ENCODE results near the gene MNDA.

Gene MNDA

DNA sequence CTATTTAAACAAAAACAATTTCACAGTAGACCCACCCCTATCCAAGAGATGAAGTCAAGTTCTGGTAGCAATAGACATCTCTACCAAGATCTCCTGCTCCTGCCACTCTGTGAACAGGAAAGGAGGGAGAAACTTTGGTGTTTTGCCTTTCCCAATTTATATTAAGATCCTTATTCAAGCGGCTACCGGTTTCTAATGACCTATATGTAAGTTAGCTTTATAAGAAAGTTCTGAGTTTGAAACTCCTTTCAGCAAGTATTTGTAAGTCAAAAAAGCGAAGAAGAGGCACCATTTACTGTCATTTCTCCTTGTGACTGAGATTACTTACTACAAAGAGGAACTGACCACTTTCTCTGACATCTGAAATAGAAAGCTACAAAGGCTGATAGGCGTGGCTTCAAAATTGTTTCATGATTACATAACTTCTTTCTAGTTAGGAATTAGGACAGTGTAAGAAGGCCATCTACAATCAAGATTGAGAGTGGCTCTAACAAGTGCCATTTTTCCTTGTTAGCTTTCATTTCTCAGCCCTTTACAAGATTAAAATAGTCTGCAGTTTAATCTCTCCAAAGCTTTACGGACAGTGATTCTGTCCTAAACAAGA lies at the start of gene MNDA:
MNDA (plus strand) TSS at position 448 of the 604 bp plus-strand sequence. CDS start 10,803 bp downstream, outside the sequence.
- DNase-seq (ENCODE audit: low read depth), result no peak

GRCh38 chr1:158793604-158794003 lies 37.5 kb upstream of the MNDA start:
- DNase-seq (ENCODE audit: low read depth), result no peak

DNA sequence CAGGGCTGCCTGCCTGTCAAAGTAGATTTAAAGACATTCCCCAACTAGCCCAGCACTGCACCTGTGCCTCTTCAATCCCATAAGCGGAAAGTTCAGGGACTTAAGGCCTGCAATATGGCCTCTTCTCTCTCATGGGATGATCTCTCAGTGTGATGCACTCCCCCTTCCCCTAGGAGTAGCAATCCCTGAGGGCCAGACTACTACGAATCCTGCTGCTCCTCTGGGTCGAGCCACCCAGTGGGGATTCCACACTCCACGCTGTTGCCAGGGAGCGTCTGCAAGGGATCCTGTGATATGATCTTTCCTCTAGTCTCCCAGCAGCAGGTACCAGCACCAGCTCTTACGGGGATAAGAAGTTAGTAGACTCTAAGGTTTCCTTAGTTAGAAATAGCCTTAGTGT lies 36.9 kb upstream of the MNDA start:
- no peak for DNase-seq (ENCODE audit: low read depth)

GRCh38 chr1:158798531-158798930 lies 32.6 kb upstream of the MNDA start:
- no peak for DNase-seq (ENCODE audit: low read depth)

- no peak for DNase-seq (ENCODE audit: low read depth)
Observed at GRCh38 chr1:158799689-158800088, 31.5 kb upstream of the MNDA start.

DNA sequence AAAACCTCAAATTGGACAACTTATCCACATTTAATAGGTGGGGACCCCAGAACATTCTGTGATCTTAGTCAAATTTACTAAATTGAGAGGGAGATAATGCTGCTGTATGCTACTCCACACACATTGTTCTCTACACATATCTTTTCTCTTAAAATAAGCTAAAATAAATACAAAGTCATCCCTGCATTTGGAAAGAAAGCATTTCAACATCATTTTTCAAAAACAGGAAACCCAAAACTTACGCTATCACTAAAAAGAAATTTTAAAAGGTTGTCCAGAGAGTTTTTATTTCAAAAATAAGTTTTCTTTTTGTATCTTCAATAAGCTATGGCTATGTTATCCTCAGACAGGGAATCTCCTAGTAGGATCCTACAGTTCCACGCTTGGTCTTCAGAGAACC lies 30.6 kb upstream of the MNDA start:
- DNase-seq (ENCODE audit: low read depth), result no peak

DNA sequence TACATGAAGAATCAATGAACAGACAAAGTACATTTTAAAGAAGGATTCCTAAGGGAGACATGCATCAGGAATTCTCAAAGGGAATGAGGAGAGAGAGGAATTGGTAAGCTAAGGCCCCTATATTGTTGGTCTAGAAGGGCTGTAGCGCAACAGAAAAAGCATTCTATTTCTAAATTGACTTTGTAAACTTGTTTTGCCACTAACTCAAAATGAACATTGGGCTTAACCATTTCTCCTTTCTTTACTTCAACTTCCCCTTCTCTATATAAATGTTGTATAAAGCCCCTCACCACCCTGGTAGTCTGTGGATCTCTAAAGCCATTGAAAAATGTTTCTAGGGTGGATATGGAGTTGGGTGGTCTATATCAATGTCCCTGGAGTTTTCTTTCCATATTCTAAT lies 29.8 kb upstream of the MNDA start:
- no peak for DNase-seq (ENCODE audit: low read depth)

GRCh38 chr1:158803678-158804077 lies 27.5 kb upstream of the MNDA start:
- DNase-seq (ENCODE audit: low read depth), result no peak

DNA sequence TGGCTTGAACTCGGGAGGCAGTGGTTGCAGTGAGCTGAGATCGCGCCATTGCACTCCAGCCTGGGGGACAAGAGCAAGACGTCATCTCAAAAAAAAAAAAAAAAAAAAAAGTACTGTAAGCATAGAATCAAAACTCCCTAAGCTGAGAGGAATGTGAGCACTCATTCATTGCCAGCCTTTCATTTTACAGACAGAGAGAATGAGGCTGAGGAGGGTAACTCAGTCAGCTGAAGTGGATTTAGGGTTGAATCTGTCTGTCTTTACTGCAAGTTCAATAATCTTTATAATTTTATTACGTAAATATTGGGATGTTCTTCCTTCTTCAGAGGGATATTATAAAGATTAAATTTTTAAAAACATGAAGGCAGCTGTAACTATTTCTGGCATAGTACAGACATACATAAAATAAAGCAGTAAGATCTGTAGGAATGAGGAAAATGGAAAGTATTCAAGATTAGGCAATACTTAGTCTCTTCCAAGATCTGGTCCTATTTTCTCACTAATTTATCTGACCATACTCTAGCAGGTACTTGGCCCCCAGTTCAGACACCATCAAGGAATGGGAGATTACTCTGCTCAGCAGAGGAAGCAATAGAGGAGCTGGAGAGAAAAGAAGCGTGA lies 24.1 kb upstream of the MNDA start:
- DNase-seq (ENCODE audit: low read depth), result no peak

DNA sequence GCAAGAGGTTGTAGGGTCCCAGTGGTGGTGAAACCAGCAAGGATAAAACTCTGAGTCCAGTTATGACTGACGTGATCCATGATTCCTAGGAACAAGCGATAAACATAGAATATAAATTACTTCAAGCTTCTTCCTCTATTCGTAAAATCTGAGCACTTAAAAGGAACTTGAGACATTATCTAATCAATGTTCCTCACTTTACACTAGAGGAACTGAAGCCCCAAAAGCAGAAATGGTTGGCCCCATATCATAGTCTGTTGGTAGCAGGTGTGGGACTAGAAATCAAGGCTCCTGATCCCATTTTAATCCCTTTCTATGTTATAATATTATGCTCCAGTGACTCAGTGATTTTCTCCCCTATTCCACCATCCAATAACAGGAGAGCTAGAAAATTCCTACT lies 21.9 kb upstream of the MNDA start:
- no peak for DNase-seq (ENCODE audit: low read depth)

GRCh38 chr1:158809862-158810261 lies 21.3 kb upstream of the MNDA start:
- DNase-seq (ENCODE audit: low read depth), result no peak

GRCh38 chr1:158810311-158810710 lies 20.8 kb upstream of the MNDA start:
- DNase-seq (ENCODE audit: low read depth), result no peak

- DNase-seq (ENCODE audit: low read depth), result no peak
Observed at GRCh38 chr1:158812336-158812735, 18.8 kb upstream of the MNDA start.

DNA sequence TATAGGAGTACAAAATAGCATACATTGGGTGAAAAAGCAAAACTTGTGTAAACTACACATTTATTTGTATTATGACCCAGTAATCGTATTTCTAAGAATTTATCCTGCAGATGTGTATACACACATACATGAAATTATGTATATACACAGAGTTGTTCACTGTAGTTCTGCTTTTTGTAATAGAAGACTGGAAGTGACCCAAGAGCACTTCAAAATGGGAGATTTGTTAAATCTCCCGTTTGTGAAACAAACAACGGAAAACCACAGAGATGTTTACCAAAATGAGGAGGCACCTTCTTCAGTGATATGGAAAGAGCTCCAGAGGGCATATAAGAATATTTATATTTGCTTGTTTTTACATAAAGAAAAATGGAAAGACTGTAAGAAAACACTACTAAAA lies 18.0 kb upstream of the MNDA start:
- no peak for DNase-seq (ENCODE audit: low read depth)

DNA sequence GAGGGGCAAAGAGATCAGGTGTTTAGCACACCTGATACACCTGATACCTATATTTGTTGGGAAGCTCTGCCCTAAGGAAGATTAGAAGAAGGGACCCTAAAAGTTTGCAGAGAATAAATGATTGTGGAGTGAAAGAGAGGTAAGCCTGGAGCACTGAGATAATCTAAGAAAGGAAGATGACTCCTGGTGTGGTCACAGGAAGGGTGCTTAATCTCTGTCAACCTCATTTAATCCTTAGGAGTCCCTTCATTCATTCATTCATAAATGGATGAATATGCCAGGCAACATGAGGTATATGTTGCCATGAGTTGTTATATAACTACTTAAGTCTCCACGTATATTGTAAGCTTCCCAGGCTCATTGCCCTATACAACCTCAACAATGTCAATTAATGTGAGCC lies 16.2 kb upstream of the MNDA start:
- no peak for DNase-seq (ENCODE audit: low read depth)

DNA sequence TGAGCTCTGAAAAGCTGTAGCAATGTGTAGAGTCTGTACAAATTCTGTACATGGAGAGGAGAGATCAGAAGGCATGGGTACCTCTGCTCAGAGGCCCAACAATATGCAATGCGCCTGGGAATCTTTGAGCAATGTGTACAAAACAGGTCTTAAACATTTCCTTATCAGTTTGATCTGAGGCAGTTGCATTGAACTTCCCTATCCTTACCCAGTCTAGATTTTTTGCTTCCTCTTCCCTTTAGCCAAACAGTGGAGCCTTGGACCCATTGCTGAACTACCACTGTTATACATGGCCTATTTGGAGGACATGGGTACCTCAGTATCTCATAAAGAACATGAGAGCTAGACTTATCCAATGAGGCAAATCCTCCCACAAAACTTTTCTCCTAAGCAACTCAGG lies 12.6 kb upstream of the MNDA start:
- no peak for DNase-seq (ENCODE audit: low read depth)

- no peak for DNase-seq (ENCODE audit: low read depth)
Observed at GRCh38 chr1:158818975-158819431, 12.1 kb upstream of the MNDA start.

DNA sequence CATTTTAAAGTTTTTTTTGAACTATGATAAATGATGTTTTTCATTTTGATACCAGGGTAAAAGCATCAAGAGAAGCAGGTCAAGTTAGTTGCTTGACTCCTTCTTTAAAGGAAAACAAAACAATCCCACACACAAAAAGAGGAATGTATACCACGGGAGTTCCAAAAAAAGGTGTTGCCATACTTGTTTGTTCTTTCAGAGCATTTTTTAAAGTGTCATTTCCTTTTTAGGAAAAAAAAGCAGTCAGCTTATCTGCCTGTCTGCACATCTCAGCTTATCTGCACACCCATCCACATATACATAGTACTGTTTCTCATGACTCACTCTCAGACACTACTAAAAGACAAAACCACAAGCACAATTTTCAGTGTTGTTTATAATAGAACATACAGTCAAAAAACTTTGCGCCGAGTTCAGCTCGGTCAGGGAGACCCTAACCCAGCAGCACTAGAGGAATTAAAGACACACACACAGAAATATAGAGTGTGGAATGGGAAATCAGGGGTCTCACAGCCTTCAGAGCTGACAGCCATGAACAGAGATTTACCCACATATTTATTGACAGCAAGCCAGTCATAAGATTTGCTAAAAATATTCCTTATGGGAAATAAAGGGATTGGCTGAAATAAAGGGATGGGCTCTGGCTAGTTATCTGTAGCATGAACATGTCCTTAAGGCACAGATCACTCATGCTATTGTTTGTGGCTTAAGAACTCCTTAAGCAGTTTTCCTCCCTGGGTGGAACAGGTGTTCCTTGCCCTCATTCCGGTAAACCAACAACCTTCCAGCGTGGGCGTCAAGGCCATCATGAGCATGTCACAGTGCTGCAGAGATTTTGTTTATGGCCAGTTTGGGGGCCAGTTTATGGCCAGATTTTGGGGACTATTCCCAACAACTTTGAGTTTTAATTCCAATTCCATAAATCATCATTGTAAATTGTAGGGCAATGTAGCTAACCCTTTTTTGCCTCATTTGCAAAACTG lies 11.4 kb upstream of the MNDA start:
- DNase-seq (ENCODE audit: low read depth), result no peak

DNA sequence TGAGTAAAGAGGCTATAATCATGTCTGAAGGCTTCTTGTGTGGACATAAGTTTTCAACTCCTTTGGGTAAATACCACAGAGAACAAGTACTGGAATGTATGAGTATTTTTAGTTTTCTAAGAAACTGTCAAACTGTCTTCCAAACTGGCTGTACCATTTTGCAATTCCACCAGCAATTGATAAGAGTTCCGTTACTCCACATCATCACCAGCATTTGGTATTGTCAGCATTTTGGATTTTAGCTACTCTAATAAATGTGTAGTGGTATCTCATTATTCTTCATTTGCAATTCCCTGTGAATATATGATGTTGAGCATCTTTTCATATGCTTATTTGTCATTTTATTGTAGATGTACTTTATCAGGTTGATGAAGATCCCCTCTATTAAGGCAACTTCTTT lies 9.4 kb upstream of the MNDA start:
- no peak for DNase-seq (ENCODE audit: low read depth)

DNA sequence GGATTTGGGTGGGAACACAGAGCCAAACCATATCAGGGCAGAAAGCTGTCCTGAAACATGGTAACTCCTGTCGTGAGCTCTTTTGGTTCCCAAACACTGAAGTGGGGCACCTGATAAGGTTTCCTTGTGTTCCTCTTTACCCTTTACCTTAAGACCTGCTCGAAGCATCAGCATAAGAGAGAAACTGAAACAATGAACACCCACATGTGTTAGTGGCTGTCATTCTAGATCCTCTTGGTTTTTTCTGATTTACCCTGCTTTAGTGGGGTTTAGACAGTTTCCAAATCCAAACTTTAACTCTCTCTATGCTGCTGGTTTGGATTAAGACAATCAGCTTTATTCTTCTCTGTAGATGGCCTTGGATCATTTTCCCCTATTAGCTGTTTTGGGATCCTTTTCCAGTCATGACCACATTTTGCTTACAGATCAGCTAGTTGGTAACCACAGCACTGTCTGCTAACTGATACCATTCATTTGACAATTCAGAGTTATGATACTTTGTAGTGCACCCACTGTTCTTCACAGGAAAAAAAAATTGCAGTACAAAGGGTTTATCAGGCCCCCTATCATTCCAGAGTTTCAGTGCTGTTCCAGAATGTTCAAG lies 975 bp upstream of the MNDA start:
- DNase-seq (ENCODE audit: low read depth), result no peak

- DNase-seq (ENCODE audit: low read depth), result no peak
Observed at GRCh38 chr1:158833264-158833663, 2.1 kb downstream of the MNDA start.

DNA sequence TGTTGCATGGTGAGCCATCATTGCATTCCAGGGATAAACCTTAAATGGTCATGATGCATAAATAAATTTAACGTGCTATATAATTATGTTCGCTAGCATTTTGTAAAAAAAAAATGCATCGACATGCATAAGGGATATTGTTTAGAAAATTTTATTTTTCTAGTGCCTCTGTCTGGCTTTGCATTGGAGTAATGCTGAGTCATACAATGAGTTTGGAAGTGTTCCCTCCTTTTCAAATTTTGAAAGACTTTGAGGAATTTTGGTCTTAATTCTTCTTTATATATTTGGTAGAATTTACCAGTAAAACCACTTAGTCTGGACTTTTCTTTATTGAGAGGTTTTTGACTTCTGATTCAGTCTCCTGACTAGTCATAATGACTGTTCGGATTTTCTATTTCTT lies 4.9 kb downstream of the MNDA start:
- no peak for DNase-seq (ENCODE audit: low read depth)

- DNase-seq (ENCODE audit: low read depth), result no peak
Observed at GRCh38 chr1:158838660-158839059, 7.5 kb downstream of the MNDA start.
